HG03064 (cell line): ENCODE measurements around the gene STX2.
"Not testable (repeated sequence)": the region's sequence is repeated elsewhere in the genome, so short reads cannot be mapped to it uniquely, and the experiment has no call there.

Source experiments
- ATAC-seq: cut with Tn5 transposase; IDR thresholded peaks from one replicate; pipeline ENCODE4 v1.9.1; 2021; ENCODE audit warnings: low read depth; ENCODE audit not compliant: unreplicated experiment

Gene STX2

GRCh38 chr12:130804216-130804615 is 34.8 kb downstream of the STX2 start:
- no peak for ATAC-seq

- ATAC-seq, result no peak
Observed at GRCh38 chr12:130803702-130804101, 35.3 kb downstream of the STX2 start.

DNA sequence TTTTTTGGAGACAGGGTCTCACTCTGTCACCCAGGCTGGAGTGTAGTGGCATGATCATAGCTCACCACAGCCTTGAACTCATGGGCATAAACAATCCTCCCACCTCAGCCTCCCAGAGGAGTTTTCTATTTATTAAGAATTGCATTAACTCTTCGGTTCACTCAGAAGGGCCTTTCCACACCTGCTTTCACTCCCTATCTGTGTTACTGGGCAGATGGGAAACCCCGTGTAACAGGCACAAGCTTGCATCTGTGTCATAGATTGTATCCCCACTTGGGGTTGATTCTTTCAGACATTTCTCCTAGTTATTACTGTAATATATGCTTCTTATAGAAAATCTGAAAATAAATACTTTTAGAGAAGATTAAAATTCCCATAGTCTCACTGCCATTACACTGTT is 38.7 kb downstream of the STX2 start:
- no peak for ATAC-seq

- ATAC-seq, result no peak
Observed at GRCh38 chr12:130799051-130799450, 40.0 kb downstream of the STX2 start.

GRCh38 chr12:130796985-130797686 is 41.9 kb downstream of the STX2 start:
- peak; percentile 74 for ATAC-seq

DNA sequence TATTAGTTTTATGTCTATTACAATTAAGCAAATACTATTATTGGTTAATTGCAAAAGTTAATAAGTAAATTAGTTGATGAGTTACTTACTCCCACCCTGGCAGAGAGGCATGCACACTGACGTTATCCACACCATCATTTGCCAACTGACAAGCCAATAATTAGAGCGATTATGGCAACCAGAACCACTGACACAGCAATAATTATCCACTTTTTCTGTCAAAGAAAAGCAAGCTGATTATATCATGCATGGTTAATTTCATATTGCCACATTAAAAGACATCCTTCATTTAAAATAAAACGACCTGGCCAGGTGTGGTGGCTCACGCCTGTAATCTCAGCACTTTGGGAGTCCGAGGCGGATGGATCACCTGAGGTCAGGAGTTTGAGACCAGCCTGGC is 43.1 kb downstream of the STX2 start:
- no peak for ATAC-seq

DNA sequence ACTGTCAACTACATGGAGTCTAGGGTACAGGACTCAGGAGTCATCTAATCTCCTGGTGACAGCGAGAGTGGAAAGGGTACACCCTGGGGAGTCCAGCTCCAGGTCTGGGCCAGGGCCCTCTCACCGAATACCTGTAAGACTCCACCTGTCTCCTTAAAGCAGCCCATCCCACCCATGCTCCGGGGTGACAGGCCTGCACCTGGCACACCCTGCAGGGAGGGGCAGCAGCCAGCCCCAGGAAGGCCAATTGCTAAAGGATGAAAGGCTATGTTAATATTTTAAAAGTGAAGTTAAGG is 45.5 kb downstream of the STX2 start:
- ATAC-seq, result no peak

DNA sequence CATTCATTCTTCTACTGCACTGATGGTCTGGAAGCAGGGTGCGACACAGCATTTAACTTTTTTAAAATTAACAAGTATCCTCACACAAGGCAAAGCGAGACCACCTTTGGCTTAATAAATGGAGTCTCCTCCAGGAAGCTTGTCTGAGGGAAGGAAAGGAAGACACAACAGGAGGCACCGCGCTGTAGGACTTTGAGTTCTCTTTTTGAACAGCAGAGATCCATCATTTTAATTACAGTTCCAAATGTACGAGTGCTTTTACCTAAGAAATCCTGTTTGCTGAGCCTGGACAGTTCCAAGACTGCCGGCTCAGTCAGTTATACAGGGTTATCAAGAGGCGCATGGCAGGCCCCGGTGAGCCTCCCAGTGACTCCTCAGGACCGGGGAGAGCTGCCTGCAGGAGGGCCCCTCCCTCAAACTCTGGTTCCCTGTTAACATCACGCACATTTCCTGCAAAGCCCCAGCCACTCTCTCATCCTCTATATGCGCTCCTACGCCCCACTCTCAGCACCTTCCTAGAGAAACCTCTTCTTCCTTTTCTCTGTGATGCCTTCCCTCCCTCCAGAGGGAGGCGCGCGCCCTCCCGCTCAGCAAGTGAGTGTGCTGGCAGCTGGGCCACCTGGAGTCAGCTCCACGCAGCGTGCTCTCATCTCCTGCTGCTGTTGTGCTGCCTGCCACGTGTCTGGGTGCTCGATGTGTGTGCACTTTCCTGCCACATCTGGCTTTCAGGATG is 46.1 kb downstream of the STX2 start:
- no peak for ATAC-seq

- ATAC-seq, result no peak
Observed at GRCh38 chr12:130791629-130792028, 47.4 kb downstream of the STX2 start.

- ATAC-seq, result no peak
Observed at GRCh38 chr12:130788515-130788914, 50.5 kb downstream of the STX2 start.

DNA sequence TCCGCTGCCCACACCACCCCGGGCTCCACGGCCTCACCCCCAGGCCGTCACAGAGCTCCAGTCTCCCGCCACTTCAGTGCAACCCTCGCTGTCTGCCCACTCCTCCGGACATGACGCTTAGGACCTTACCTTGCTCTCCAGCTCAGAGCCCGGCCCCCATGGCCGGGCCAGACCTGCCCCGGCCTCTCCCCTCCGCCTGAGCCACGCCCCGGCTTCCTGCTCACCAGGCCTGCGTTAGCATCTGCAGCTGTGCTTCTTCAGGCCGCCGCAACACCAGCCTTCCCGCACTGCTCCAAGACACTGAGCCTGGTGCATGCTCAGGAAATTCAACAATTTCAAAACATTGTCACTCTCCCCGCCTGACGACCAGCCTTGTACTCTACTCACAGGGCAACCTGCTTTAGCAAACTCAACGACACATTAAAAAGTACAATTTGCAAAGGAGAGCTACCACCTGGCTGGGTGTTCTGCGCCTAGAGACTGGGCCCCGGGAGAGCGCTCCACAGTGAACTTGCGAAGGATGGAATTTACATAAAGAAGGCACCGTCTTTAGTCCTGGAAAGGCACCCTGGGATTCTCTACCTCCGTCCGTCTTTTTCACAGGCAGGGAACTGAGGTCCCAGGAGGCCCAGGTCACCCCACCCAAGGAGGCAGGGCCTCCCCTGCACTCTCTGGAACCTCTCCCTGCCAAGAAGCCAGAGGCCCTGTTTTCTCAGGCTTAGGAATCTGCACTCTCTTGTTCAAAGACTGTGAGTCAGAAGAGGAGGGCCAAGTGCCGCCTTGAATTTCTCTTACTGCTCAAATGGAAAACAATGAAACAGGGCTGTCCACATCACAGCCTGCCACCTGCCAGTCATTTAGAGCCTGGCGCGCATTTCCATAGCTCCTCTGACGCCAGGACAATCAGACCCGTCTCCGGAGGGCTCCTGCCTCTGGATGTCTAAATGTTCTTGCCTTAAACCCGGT is 51.3 kb downstream of the STX2 start:
- ATAC-seq, result no peak

DNA sequence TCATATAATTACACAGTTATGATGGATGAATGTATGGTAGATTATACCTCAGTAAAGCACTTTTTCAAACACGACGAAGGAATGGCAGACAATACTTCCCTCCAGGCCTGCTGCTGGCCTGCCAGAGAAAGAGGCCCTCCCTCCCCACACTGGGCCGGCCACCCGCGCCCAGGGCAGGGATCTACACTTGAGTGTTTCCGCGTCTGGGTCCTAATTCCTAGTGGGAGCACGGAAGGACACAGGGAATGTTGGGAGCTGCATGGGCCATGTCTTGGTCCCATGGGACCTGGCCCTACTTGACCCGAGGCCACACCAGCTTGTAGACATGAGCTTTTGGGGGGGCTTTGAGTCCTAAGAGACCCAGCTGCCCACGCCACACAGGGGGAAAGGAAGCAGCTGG is 52.0 kb downstream of the STX2 start:
- ATAC-seq, result no peak

DNA sequence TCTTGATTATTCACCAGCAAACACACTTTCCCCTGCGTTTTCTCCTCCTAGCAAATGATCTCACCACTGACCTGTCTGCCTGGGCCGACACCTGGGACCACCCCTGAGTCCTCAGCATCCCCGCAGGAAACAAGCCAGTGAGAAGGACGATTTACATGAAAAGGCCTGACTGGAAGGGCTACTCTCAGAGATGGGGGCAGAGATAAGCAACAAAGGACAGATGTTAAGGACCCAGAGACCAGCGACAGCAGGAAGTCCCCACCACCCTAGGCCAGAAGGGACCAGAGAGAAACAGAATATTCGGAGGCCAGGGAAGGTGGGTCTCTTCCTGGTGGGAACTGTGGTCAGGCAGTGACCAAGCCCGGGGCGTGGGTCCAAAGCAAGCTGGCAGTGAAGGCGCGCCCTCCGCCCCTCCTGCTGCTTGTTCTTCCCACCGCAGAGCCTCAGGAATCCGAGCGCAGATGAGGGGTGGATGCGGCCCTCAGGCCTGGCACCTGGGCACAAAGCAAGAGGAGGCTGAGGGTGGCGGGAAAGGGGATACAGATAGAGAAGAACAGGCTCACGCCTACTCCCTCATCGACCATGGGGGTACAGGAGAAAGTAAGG is 55.8 kb downstream of the STX2 start:
- ATAC-seq, result no peak

GRCh38 chr12:130782245-130782644 is 56.8 kb downstream of the STX2 start:
- not testable (repeated sequence) for ATAC-seq

- ATAC-seq, result no peak
Observed at GRCh38 chr12:130780880-130781575, 58.0 kb downstream of the STX2 start.

DNA sequence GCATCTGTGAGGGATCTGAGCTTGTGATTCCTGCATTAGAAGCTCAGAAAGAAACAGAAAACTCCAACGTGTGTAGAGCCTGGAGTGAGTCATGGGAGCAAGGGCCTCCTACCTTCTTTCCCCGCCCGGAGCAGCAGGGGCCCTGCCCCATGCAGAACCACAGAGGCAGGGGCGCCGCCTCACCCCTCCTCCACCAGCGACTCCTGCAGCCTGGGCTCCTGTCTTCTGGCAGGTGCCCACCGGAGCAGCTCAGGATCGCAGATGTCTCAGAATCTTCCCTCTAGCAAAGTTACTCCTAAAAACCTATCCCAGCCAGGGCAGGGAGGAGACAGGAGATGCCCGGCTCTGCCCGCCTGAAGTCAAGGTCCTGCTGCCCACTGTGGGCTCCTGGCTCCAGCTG is 58.7 kb downstream of the STX2 start:
- no peak for ATAC-seq

DNA sequence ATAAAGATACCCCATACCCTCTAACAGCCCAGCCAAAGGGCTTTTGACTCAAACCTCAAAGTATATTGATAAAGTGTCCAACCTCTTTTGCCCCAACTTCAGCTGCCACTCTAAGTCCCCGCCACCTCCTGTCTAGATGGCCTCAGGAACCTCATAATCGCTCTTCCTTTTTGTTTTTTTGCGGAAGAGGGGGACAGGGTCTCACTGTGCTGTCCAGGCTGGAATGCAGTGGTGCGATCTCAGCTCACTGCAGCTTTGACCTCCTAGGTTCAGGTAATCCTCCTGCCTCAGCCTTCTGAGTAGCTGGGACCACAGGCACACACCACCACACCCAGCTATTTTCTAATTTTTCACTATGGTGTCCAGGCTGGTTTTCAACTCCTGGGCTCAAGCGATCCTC is 60.3 kb downstream of the STX2 start:
- ATAC-seq, result no peak

- ATAC-seq, result no peak
Observed at GRCh38 chr12:130776857-130777339, 62.2 kb downstream of the STX2 start.

DNA sequence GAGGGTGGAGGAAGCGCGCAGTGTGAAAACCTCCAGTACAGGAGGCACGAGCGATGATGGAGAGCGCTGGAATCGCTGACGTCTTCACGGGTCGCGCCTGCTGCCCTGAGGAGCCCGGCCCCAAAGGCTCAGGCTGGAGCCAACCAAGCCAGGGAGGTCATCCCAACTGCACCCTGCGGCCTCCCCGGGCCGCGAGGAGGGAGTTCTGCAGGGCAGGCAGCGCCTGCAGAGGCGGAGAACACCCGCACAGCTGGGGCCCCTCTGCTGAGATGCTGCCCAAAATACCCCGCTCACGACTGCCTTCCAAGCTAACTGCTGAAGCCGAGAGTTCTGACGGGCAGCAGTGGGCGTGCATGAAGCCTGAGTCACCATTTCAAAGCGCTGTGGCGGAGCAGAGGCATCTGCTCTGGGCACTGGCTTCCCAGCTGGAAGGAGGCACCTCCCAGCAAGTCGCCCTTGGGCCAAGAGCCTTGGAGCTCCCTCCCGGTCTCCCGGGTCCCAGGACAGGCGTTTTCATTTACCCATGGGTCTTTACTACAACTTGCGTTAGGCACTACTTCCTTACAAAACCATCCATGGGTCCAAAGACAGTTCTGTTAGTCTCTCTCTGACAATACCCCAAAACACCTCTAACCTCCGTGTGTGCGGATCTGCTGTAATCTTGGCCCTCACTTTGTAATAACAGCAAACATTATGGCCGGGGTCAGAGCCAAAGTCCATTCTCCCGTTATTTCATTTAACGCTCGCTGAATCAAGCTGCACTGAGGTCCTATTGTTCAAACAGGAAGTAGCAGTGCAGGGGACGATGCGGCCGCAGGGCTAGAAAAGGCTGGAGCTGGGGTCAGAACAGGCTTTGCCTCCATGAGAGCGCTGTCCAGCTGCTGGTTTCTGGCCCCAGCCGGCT is 62.8 kb downstream of the STX2 start:
- no peak for ATAC-seq
